ENCODE data around the gene MEI1. TPM values are rescaled to one million over a fixed set of nuclear protein-coding genes. Genes with fewer than 3 reads are reported as not detected.
A peak's percentile ranks its signal among the peaks of the same experiment; 100 is the strongest.

The MEI1 gene
- total RNA-seq, 2 donors from 2014 or later: 0.71 to 15.5 TPM

DNA sequence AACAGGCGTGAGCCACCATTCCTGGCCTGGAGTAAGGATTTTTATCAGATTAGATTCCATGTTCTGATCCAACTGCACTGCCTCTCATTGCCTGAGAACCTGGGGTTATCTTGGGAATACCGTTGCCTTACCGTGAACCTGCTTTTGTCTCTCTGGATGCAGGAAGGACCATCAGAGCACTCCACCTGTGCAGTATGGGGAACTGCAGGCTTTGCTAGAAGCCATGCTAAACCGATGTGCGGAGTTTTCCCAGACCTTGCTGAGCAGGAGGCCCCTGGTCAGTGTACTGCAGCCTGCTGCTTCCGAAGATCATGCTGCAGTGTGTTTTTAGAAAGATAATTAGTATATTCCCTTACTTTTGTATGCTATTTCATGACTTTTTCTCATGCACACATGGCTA, 43.6 kb downstream of the MEI1 start:
- H3K4me3 ChIP-seq: no peak overlapping the region
- no peak for DNase-seq (ENCODE audit: low spot score)
- H3K36me3 ChIP-seq: no peaks in the 10 kb centered on the region
- H3K9me3 ChIP-seq: no peaks in the 10 kb centered on the region
- no peak for TF ChIP-seq CTCF (IDR thresholded peaks at IDR 0.05)
- no peaks in the 10 kb centered on the region for H3K4me1 ChIP-seq
- no peak overlapping the region for H3K27ac ChIP-seq
- no peaks in the 10 kb centered on the region for H3K27me3 ChIP-seq

- DNase-seq (ENCODE audit: low spot score): no peak
- Histone ChIP-seq H3K36me3 (no peaks in the 10 kb centered on the region), H3K4me3 (no peak overlapping the region), H3K9me3 (no peaks in the 10 kb centered on the region), H3K27me3 (no peaks in the 10 kb centered on the region), H3K4me1 (no peaks in the 10 kb centered on the region), H3K27ac (no peak overlapping the region)
- TF ChIP-seq CTCF (IDR thresholded peaks at IDR 0.05): no peak
These were observed 46.7 kb downstream of the MEI1 start for GRCh38 chr22:41745968-41746367.

DNA sequence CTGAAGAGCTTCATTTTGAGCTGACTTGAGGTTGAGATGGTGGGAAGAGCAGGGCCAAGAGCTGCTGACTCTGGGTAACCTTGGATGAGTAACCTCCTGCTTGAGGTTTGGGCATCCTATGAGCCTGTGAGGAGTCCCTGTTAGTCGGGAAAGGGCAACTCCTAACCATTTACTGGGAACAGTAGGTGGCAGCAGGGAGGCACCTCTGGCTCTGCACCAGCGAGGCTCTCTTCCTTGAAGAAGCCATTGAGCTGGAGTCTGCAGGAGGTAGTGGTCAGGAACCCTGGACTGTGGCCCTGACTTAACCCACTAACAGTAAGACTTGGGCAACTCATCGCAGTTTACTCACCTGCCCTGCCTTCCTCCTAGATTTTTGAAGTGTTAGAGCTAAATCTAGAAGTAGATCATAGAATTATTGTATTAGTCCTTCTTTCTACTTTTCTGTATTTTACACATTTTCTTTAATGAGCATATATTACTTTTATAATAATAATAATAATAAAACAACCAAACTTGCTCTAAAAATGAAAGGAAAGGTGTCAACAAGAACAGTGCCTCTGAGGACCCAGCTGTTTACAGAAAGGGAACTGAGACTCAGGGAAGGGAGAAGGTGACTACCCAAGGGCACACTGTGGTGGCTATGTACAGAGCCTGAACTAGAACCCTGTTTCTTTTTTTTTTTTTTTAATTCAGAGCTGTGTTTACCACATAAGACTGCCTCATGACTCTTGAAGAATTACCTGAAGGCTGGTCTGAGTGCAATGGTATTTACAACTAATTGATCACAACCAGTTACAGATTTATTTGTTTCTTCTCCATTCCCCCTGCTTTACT, 47.5 kb downstream of the MEI1 start:
- Histone ChIP-seq H3K4me1 (no peaks in the 10 kb centered on the region), H3K36me3 (no peaks in the 10 kb centered on the region), H3K4me3 (no peak overlapping the region), H3K9me3 (no peaks in the 10 kb centered on the region), H3K27ac (no peak overlapping the region), H3K27me3 (no peaks in the 10 kb centered on the region)
- peak; percentile 69 for DNase-seq (ENCODE audit: low spot score)
- TF ChIP-seq CTCF (IDR thresholded peaks at IDR 0.05): peak; percentile 58 to 77

GRCh38 chr22:41752011-41752970, 53.0 kb downstream of the MEI1 start:
- H3K27me3 ChIP-seq: no peaks in the 10 kb centered on the region
- H3K36me3 ChIP-seq: no peaks in the 10 kb centered on the region
- no peak for DNase-seq (ENCODE audit: low spot score)
- H3K4me3 ChIP-seq: no peak overlapping the region
- no peak overlapping the region for H3K27ac ChIP-seq
- H3K4me1 ChIP-seq: no peaks in the 10 kb centered on the region
- no peak for TF ChIP-seq CTCF (IDR thresholded peaks at IDR 0.05)
- H3K9me3 ChIP-seq: no peaks in the 10 kb centered on the region

- Histone ChIP-seq H3K4me1 (no peaks in the 10 kb centered on the region), H3K36me3 (no peaks in the 10 kb centered on the region), H3K4me3 (no peak overlapping the region), H3K27me3 (no peaks in the 10 kb centered on the region), H3K9me3 (no peaks in the 10 kb centered on the region), H3K27ac (no peak overlapping the region)
- no peak for TF ChIP-seq CTCF (IDR thresholded peaks at IDR 0.05)
- DNase-seq (ENCODE audit: low spot score): no peak
These were observed 54.7 kb downstream of the MEI1 start for GRCh38 chr22:41753984-41754383.
